NCI-H187 (cell line): ENCODE measurements around the gene ZNF710.

Experiments
- DNase-seq, 2 experiments: peaks; one replicate each; lab custom pipeline; 2025; lab: John Stamatoyannopoulos, UW

ZNF710 gene

GRCh38 chr15:90038632-90039095 is 37.5 kb downstream of the ZNF710 start:
- DNase-seq: no peak

GRCh38 chr15:90039996-90040395 is 38.9 kb downstream of the ZNF710 start:
- no peak for DNase-seq

- no peak for DNase-seq
Observed at GRCh38 chr15:90040618-90041017, 39.5 kb downstream of the ZNF710 start.

GRCh38 chr15:90042356-90042755 is 41.2 kb downstream of the ZNF710 start:
- DNase-seq: no peak

GRCh38 chr15:90042766-90043529 is 41.8 kb downstream of the ZNF710 start:
- no peak for DNase-seq

GRCh38 chr15:90043530-90044010 is 42.4 kb downstream of the ZNF710 start:
- no peak for DNase-seq

GRCh38 chr15:90044191-90044590 is 43.1 kb downstream of the ZNF710 start:
- DNase-seq: no peak

- DNase-seq: no peak
Observed at GRCh38 chr15:90044916-90045371, 43.8 kb downstream of the ZNF710 start.

GRCh38 chr15:90046289-90046688 is 45.2 kb downstream of the ZNF710 start:
- DNase-seq: no peak

- peak in 1 of 2 experiments; percentile 45 for DNase-seq
Observed at GRCh38 chr15:90046911-90047392, 45.8 kb downstream of the ZNF710 start.

GRCh38 chr15:90047956-90048575 is 46.9 kb downstream of the ZNF710 start:
- no peak for DNase-seq

- DNase-seq: no peak
Observed at GRCh38 chr15:90049030-90049429, 47.9 kb downstream of the ZNF710 start.

- no peak for DNase-seq
Observed at GRCh38 chr15:90049666-90050604, 48.8 kb downstream of the ZNF710 start.

- no peak for DNase-seq
Observed at GRCh38 chr15:90051874-90052273, 50.8 kb downstream of the ZNF710 start.

GRCh38 chr15:90053685-90054466 is 52.8 kb downstream of the ZNF710 start:
- DNase-seq: no peak

GRCh38 chr15:90054618-90055097 is 53.5 kb downstream of the ZNF710 start:
- no peak for DNase-seq

- DNase-seq: no peak
Observed at GRCh38 chr15:90055182-90055581, 54.1 kb downstream of the ZNF710 start.

GRCh38 chr15:90056529-90056928 is 55.4 kb downstream of the ZNF710 start:
- DNase-seq: no peak

GRCh38 chr15:90058308-90058707 is 57.2 kb downstream of the ZNF710 start:
- no peak for DNase-seq

GRCh38 chr15:90058775-90059174 is 57.7 kb downstream of the ZNF710 start:
- DNase-seq: no peak
